Cerebellar nuclear complex (tissue), 1 donor: ENCODE results near the gene ADH4.
"Not testable (repeated sequence)": the region's sequence is repeated elsewhere in the genome, so short reads cannot be mapped to it uniquely, and the experiment has no call there.

Experiments used
- DNase-seq, 2 experiments: peaks; one replicate each; lab custom pipeline; 2025; lab: John Stamatoyannopoulos, UW

The ADH4 gene

DNA sequence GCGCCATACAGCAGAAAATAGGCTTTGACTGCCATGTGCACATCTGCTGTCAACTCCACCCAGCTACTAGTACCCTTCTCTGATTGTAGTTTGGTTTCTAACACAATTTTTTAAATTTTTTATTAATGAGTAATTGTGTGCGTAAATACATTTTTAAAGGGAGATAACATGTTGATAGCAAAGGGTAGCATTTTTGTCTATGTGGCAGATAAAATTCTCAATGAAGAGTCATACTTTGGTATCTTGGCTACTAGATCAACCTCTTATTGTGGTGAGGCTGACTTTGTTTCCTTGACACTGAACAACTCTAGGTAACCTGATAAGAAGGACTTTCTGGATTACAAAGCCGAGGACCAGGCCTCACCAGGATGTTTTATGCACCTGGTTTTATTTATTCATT, 9.5 kb downstream of the ADH4 start:
- no peak for DNase-seq

GRCh38 chr4:99131378-99131777, 12.7 kb downstream of the ADH4 start:
- no peak for DNase-seq

DNA sequence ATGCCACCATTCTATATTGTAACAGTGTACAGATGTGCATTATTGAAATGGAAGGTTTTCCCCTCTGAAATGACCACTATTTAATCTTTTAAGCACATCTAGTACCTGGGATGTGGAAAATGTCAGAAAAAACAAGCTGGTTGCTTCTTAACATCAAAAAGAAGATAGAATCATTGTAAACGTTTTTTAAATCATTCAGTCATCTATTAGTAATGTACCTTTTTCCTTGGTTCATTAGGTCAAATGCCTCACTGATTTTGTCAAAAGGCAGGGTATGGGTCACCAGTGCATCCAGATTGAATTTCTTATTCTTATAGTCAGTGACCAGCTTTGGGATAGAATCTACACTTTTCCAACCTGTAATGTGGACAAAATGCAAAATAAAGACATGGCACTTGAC, 17.7 kb downstream of the ADH4 start:
- DNase-seq = no peak

- DNase-seq = no peak
Measured at GRCh38 chr4:99121008-99121407, 23.1 kb downstream of the ADH4 start.

GRCh38 chr4:99120501-99120900, 23.6 kb downstream of the ADH4 start:
- DNase-seq = no peak

DNA sequence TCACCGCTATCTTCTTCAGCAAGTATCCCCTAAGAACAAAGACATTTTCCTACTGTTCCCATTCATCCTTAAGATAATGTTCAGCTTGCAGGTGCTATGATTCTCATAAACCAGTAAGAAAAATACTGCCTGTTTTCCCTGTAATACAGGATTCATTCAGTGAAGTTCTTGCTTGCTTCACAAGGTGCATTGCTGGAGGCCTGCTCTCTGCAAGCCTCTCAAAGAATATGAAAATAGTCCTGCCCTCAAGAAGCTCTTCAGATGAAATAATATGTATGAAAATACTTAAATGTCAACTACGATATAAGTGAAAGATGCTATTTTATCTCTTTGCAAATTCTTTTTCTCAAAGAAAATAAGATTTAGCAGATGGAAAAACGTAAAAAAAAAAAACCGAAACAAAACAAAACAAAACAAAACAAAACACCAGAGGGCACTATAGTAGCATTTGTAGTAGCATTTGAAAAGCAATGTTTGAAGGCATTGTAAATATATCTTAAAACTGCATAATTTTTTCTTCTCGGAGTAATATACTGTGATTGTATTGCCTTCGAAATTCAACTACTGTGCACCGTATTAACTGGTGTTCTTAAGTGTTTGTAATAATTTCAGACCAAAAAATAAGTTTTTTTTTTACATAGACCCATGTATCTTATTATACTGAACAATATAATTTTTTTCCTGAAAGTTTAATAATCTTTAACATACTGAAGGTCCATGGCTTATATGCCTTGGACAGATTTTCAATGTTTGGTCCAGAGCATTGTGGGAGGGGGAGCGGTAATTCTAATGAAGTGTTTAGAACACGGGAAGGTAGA, 26.0 kb downstream of the ADH4 start:
- DNase-seq = no peak

DNA sequence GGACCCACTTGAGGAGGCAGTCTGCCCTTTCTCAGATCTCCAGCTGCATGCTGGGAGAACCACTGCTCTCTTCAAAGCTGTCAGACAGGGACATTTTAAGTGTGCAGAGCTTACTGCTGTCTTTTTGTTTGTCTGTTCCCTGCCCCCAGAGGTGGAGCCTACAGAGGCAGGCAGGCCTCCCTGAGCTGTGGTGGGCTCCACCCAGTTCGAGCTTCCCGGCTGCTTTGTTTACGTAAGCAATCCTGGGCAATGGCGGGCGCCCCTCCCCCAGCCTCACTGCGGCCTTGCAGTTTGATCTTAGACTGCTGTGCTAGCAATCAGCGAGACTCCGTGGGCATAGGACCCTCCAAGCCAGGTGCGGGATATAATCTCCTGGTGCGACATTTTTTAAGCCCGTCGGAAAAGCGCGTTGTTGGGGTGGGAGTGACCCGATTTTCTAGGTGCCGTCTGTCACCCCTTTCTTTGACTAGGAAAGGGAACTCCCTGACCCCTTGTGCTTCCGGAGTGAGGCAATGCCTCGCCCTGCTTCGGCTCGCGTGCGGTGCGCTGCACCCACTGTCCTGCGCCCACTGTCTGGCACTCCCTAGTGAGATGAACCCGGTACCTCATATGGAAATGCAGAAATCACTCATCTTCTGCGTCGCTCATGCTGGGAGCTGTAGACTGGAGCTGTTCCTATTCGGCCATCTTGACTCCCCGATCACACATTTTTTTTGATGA, 26.8 kb downstream of the ADH4 start:
- not testable (repeated sequence) for DNase-seq

- not testable (repeated sequence) for DNase-seq
Measured at GRCh38 chr4:99109286-99109685, 34.8 kb downstream of the ADH4 start.

- no peak for DNase-seq
Measured at GRCh38 chr4:99104153-99104552, 39.9 kb downstream of the ADH4 start.

GRCh38 chr4:99103166-99103565, 40.9 kb downstream of the ADH4 start:
- DNase-seq = no peak

- DNase-seq = no peak
Measured at GRCh38 chr4:99102634-99103033, 41.5 kb downstream of the ADH4 start.

- no peak for DNase-seq
Measured at GRCh38 chr4:99100876-99101275, 43.2 kb downstream of the ADH4 start.

DNA sequence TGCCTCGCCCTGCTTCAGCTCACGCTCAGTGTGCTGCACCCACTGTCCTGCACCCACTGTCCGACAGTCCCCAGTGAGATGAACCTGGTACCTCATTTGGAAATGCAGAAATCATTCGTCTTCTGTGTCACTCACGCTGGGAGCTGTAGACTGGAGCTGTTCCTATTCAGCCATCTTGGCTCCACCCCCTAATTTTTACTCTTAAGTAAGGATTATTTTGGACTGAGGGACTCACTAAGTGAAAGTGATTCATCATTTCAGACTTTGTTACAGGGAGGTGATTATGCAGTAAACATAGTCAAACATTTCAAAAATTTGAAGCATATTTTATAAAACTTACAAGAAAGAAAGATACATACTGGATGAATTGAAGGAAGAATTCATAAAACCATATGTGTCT, 44.3 kb downstream of the ADH4 start:
- not testable (repeated sequence) for DNase-seq

DNA sequence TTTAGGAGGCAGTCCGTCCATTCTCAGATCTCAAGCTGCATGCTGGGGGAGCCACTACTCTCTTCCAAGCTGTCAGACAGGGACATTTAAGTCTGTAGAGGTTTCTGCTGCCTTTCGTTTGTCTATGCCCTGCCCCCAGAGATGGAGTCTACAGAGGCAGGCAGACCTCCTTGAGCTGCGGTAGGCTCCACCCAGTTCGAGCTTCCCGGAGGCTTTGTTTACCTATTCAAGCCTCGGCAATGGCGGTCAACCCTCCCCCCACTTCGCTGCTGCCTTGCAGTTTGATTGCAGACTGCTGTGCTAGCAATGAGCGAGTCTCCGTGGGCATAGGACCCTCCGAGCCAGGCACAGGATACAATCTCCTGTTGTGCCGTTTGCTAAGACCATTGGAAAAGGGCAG, 44.8 kb downstream of the ADH4 start:
- no peak for DNase-seq

GRCh38 chr4:99091841-99092240, 52.3 kb downstream of the ADH4 start:
- not testable (repeated sequence) for DNase-seq

- no peak for DNase-seq
Measured at GRCh38 chr4:99091216-99091575, 52.9 kb downstream of the ADH4 start.

- DNase-seq = no peak
Measured at GRCh38 chr4:99090481-99091215, 53.4 kb downstream of the ADH4 start.

GRCh38 chr4:99088481-99089365, 55.4 kb downstream of the ADH4 start, which contains the start of gene ADH5:
ADH5 (minus strand) TSS chr4:99088788; CDS start chr4:99088700, 88 bp downstream.
- DNase-seq = no peak

DNA sequence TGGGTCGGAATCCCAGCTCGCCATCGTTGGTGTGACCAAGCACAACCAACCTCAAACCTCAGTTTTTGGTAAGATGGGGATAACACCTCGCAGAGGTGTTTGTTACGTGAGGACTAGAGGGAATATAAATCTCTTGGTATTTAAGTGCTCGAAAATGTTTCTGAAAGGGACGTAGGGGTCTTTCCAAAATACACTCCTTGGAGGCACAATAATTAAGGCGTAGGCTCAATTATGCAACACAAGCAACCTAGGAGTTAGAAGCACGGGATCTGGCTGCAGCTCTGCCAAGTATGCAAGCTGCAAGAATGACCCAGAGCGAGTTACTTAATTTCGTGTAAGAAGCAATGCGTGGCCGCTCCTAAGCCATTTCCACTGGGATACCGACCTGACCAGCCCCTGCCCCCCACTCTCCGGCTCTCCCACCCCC, 56.1 kb downstream of the ADH4 start:
- peak in 1 of 2 experiments; percentile 50 for DNase-seq

- DNase-seq = no peak
Measured at GRCh38 chr4:99084595-99084994, 59.5 kb downstream of the ADH4 start.

DNA sequence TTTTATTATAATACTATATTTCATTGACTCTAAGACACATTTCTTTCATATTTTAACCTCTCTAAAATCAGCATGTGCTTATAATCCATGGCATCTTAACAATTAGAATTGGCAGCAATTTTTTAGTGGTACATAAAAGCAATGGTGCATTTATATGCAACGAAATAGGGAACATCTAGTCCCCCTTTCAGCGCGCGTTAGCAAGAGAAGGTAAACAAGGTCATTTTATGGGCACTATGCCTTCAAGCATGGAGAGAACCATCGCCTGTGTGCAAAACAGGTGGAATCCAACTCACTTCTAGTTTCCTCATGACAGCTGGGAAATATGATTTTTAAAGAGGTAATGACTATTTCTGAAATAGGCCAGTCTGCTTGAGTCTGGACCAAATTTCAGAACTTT, 61.9 kb downstream of the ADH4 start:
- DNase-seq = no peak

DNA sequence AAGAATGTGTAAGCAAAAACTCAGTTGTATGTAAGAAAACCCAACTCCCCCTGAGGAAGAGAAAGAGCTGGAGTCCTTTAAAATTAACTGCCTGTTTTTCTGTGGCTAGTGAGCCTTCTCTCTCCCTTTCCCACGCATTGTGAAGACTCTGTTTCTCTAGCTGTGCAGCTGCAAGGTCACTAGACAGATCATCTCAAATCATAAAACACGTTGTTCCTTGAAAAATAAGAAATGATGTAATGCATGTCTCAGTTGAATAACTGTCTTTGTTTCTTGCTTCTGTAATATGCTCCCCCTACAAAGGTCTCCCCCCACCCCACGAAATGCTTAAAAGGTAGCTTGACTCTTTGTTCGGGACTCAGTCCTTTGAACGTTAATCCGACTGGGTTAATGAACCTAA, 63.2 kb downstream of the ADH4 start:
- DNase-seq = not testable (repeated sequence)
